Measurements from ENCODE around the gene CNGB1.
"Not testable (repeated sequence)": the region's sequence is repeated elsewhere in the genome, so short reads cannot be mapped to it uniquely, and the experiment has no call there.

The CNGB1 gene

GRCh38 chr16:57944970-57945739 lies 25.8 kb downstream of the CNGB1 start:
- Histone ChIP-seq H2AFZ (ENCODE audit: low read length) (no peak overlapping the region), H3K27ac (ENCODE audit: low read depth, low read length, poor library complexity, severe bottlenecking) (no peak overlapping the region), H3K4me1 (ENCODE audit: insufficient read depth, low read length, severe bottlenecking) (no peaks in the 10 kb centered on the region), H3K9ac (ENCODE audit: low read length) (no peak overlapping the region), H3K9me2 (ENCODE audit: low read depth, low read length) (no peaks in the 10 kb centered on the region), H3K36me3 (ENCODE audit: insufficient read depth, low read length) (no peaks in the 10 kb centered on the region), H3K79me2 (ENCODE audit: insufficient read depth, low read length) (no peaks in the 10 kb centered on the region), H3K4me2 (ENCODE audit: low read length) (no peak overlapping the region), H3F3A (ENCODE audit: insufficient read depth, low read length) (no peaks in the 10 kb centered on the region), H3K4me3 (ENCODE audit: low read depth, low read length, poor library complexity, severe bottlenecking) (no peak overlapping the region), H3K9me3 (ENCODE audit: low read length) (no peaks in the 10 kb centered on the region), H4K20me1 (ENCODE audit: insufficient read depth, low read length) (no peaks in the 10 kb centered on the region), H3K27me3 (ENCODE audit: insufficient read depth, low read length) (no peaks in the 10 kb centered on the region; the same call in 1 of the 2 replicates)
- TF ChIP-seq EZH2 (IDR thresholded peaks at IDR 0.05; ENCODE audit: borderline replicate concordance, low read length): no peak
- TF ChIP-seq, protein P1, sequence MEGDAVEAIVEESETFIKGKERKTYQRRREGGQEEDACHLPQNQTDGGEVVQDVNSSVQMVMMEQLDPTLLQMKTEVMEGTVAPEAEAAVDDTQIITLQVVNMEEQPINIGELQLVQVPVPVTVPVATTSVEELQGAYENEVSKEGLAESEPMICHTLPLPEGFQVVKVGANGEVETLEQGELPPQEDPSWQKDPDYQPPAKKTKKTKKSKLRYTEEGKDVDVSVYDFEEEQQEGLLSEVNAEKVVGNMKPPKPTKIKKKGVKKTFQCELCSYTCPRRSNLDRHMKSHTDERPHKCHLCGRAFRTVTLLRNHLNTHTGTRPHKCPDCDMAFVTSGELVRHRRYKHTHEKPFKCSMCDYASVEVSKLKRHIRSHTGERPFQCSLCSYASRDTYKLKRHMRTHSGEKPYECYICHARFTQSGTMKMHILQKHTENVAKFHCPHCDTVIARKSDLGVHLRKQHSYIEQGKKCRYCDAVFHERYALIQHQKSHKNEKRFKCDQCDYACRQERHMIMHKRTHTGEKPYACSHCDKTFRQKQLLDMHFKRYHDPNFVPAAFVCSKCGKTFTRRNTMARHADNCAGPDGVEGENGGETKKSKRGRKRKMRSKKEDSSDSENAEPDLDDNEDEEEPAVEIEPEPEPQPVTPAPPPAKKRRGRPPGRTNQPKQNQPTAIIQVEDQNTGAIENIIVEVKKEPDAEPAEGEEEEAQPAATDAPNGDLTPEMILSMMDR (IDR thresholded peaks at IDR 0.05; ENCODE audit: low read length): no peak

GRCh38 chr16:57943381-57943780 lies 27.5 kb downstream of the CNGB1 start:
- not testable (repeated sequence) for H2AFZ ChIP-seq (ENCODE audit: low read length); H3K4me1 ChIP-seq (ENCODE audit: insufficient read depth, low read length, severe bottlenecking); H4K20me1 ChIP-seq (ENCODE audit: insufficient read depth, low read length); H3K36me3 ChIP-seq (ENCODE audit: insufficient read depth, low read length); H3K27me3 ChIP-seq (ENCODE audit: insufficient read depth, low read length); H3K4me2 ChIP-seq (ENCODE audit: low read length); H3K9ac ChIP-seq (ENCODE audit: low read length); H3K4me3 ChIP-seq (ENCODE audit: low read depth, low read length, poor library complexity, severe bottlenecking); H3K9me2 ChIP-seq (ENCODE audit: low read depth, low read length); H3K27ac ChIP-seq (ENCODE audit: low read depth, low read length, poor library complexity, severe bottlenecking); H3F3A ChIP-seq (ENCODE audit: insufficient read depth, low read length); H3K9me3 ChIP-seq (ENCODE audit: low read length); H3K79me2 ChIP-seq (ENCODE audit: insufficient read depth, low read length)

DNA sequence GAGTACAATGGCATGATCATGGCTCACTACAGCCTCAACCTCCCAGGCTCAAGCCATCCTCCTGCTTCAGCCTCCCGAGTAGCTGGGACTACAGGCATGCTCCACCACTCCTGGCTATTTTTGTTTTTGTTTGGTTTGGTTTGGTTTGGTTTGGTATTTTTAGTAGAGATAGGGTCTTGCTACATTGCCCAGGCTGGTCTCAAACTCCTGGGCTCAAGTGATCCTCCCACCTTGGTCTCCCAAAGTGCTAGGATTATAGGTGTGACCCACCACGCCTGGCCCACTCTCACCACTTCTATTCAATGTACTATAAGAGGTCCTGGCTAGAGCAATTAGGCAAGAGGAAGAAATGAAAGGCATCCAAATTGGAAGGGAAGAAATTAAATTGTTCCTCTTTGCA lies 29.0 kb downstream of the CNGB1 start:
- H4K20me1 ChIP-seq (ENCODE audit: insufficient read depth, low read length); H3K9ac ChIP-seq (ENCODE audit: low read length); H3K4me3 ChIP-seq (ENCODE audit: low read depth, low read length, poor library complexity, severe bottlenecking); H3K9me3 ChIP-seq (ENCODE audit: low read length); H3F3A ChIP-seq (ENCODE audit: insufficient read depth, low read length); H3K27ac ChIP-seq (ENCODE audit: low read depth, low read length, poor library complexity, severe bottlenecking); H3K36me3 ChIP-seq (ENCODE audit: insufficient read depth, low read length); H3K27me3 ChIP-seq (ENCODE audit: insufficient read depth, low read length); H3K4me2 ChIP-seq (ENCODE audit: low read length); H3K9me2 ChIP-seq (ENCODE audit: low read depth, low read length); H3K79me2 ChIP-seq (ENCODE audit: insufficient read depth, low read length); H3K4me1 ChIP-seq (ENCODE audit: insufficient read depth, low read length, severe bottlenecking); H2AFZ ChIP-seq (ENCODE audit: low read length): not testable (repeated sequence)

GRCh38 chr16:57941016-57941664 lies 29.8 kb downstream of the CNGB1 start:
- H3K9me2 ChIP-seq (ENCODE audit: low read depth, low read length): no peaks in the 10 kb centered on the region
- H3K9ac ChIP-seq (ENCODE audit: low read length): no peak overlapping the region
- H4K20me1 ChIP-seq (ENCODE audit: insufficient read depth, low read length): no peaks in the 10 kb centered on the region
- H3K4me3 ChIP-seq (ENCODE audit: low read depth, low read length, poor library complexity, severe bottlenecking): no peak overlapping the region
- no peaks in the 10 kb centered on the region for H3F3A ChIP-seq (ENCODE audit: insufficient read depth, low read length)
- no peak overlapping the region for H2AFZ ChIP-seq (ENCODE audit: low read length)
- TF ChIP-seq, protein P1 (IDR thresholded peaks at IDR 0.05; ENCODE audit: low read length): no peak
- no peak for TF ChIP-seq EZH2 (IDR thresholded peaks at IDR 0.05; ENCODE audit: borderline replicate concordance, low read length)
- H3K27me3 ChIP-seq (ENCODE audit: insufficient read depth, low read length): no peaks in the 10 kb centered on the region
- H3K27ac ChIP-seq (ENCODE audit: low read depth, low read length, poor library complexity, severe bottlenecking): no peak overlapping the region
- no peaks in the 10 kb centered on the region for H3K9me3 ChIP-seq (ENCODE audit: low read length)
- no peaks in the 10 kb centered on the region for H3K36me3 ChIP-seq (ENCODE audit: insufficient read depth, low read length)
- H3K4me1 ChIP-seq (ENCODE audit: insufficient read depth, low read length, severe bottlenecking): no peaks in the 10 kb centered on the region
- no peak overlapping the region for H3K4me2 ChIP-seq (ENCODE audit: low read length)
- no peaks in the 10 kb centered on the region for H3K79me2 ChIP-seq (ENCODE audit: insufficient read depth, low read length)

Measured in OCI-LY1 (cell line).